Liver (tissue), 9 donors: ENCODE data around the gene THAP4. TPM values are rescaled to one million over a fixed set of nuclear protein-coding genes. Genes with fewer than 3 reads are reported as not detected.
A peak's percentile ranks its signal among the peaks of the same experiment; 100 is the strongest.

Experiments used
- DNase-seq: peaks from one replicate; pipeline ENCODE4 v3.0.0-alpha.2; 2017; ENCODE audit warnings: low spot score
- H3K27ac ChIP-seq, 2 donors: one replicate each; pipeline ENCODE4 v1.7.0; 2013; ENCODE audit warnings: inconsistent platforms in 2 of 2, low read length in 2 of 2, control low read depth in 1 of 2, low read depth in 1 of 2, mild to moderate bottlenecking in 1 of 2
- H3K27me3 ChIP-seq, 4 donors: one replicate each; pipeline versions ENCODE4 v1.6.1 to v1.7.0; 2013; ENCODE audit warnings: low read length in 3 of 4, inconsistent platforms in 1 of 4, mild to moderate bottlenecking in 1 of 4, moderate library complexity in 1 of 4; ENCODE audit not compliant: control insufficient read depth in 4 of 4, insufficient read depth in 4 of 4
- H3K36me3 ChIP-seq, 4 donors: one replicate each; pipeline versions ENCODE4 v1.6.1 to v1.7.0; 2013; ENCODE audit warnings: low read length in 3 of 4, mild to moderate bottlenecking in 3 of 4, low read depth in 1 of 4, moderate library complexity in 1 of 4; ENCODE audit not compliant: control insufficient read depth in 4 of 4, insufficient read depth in 3 of 4
- H3K4me1 ChIP-seq, 4 donors: one replicate each; pipeline versions ENCODE4 v1.6.1 to v1.7.0; 2013; ENCODE audit warnings: low read length in 3 of 4, mild to moderate bottlenecking in 3 of 4, moderate library complexity in 1 of 4; ENCODE audit not compliant: control insufficient read depth in 4 of 4, insufficient read depth in 4 of 4
- H3K4me3 ChIP-seq, 3 donors: one replicate each; pipeline versions ENCODE4 v1.6.1 to v1.7.0; 2013; ENCODE audit warnings: low read length in 3 of 3, control low read depth in 1 of 3, low read depth in 1 of 3, mild to moderate bottlenecking in 1 of 3
- H3K9ac ChIP-seq, 2 donors: one replicate each; pipeline ENCODE4 v1.7.0; 2013; ENCODE audit warnings: low read length in 2 of 2, mild to moderate bottlenecking in 2 of 2, moderate library complexity in 2 of 2, control low read depth in 1 of 2, low read depth in 1 of 2
- H3K9me3 ChIP-seq, 4 donors: one replicate each; pipeline versions ENCODE4 v1.6.1 to v1.7.0; 2013; ENCODE audit warnings: low read length in 3 of 4; ENCODE audit not compliant: control insufficient read depth in 4 of 4
- ATF3 ChIP-seq: IDR thresholded peaks from 2 replicates; pipeline ENCODE4 v1.6.1; 2016; ENCODE audit warnings: antibody characterized with exemption
- CTCF ChIP-seq: fragments of 150-350 bp; IDR thresholded peaks from 2 replicates; pipeline ENCODE4 v1.5.1; 2017; ENCODE audit warnings: improper control_type of control experiment, low read depth, low read length; ENCODE audit not compliant: missing input control
- EGR1 ChIP-seq, 2 donors: IDR thresholded peaks; 2 replicates each; pipeline ENCODE4 v1.6.1; 2016 to 2018; ENCODE audit warnings: antibody characterized with exemption in 2 of 2, low read depth in 2 of 2
- GABPA ChIP-seq, 2 donors: IDR thresholded peaks in 1 of 2; conservative IDR thresholded peaks in 1 of 2; 2 replicates each; pipeline ENCODE4 v1.6.1; 2016; ENCODE audit warnings: antibody characterized with exemption in 2 of 2, mild to moderate bottlenecking in 1 of 2, moderate library complexity in 1 of 2
- HNF4A ChIP-seq, 2 donors: conservative IDR thresholded peaks; 2 replicates each; pipeline ENCODE4 v1.6.1; 2016; ENCODE audit warnings: antibody characterized with exemption in 2 of 2, mild to moderate bottlenecking in 2 of 2
- HNF4G ChIP-seq: IDR thresholded peaks from 2 replicates; pipeline ENCODE4 v1.6.1; 2016; ENCODE audit warnings: antibody characterized with exemption
- MAX ChIP-seq: IDR thresholded peaks from 2 replicates; pipeline ENCODE4 v1.6.1; 2016; ENCODE audit warnings: antibody characterized with exemption
- NR2F2 ChIP-seq: IDR thresholded peaks from 2 replicates; pipeline ENCODE4 v1.6.1; 2016; ENCODE audit warnings: antibody characterized with exemption
- RAD21 ChIP-seq, 2 donors: IDR thresholded peaks; 2 replicates each; pipeline ENCODE4 v1.6.1; 2016; ENCODE audit warnings: antibody characterized with exemption in 2 of 2, mild to moderate bottlenecking in 2 of 2
- RXRA ChIP-seq, 2 donors: IDR thresholded peaks; 2 replicates each; pipeline ENCODE4 v1.6.1; 2017 to 2018; ENCODE audit warnings: antibody characterized with exemption in 2 of 2, mild to moderate bottlenecking in 1 of 2
- TAF1 ChIP-seq: conservative IDR thresholded peaks from 2 replicates; pipeline ENCODE4 v1.6.1; 2016; ENCODE audit warnings: antibody characterized with exemption, mild to moderate bottlenecking
- YY1 ChIP-seq: IDR thresholded peaks from 2 replicates; pipeline ENCODE4 v1.6.1; 2016; ENCODE audit warnings: antibody characterized with exemption, mild to moderate bottlenecking
- ZBTB33 ChIP-seq: IDR thresholded peaks from 2 replicates; pipeline ENCODE4 v1.6.1; 2016; ENCODE audit warnings: antibody characterized with exemption
- WGBS: extraction: QIAGEN DNeasy Blood & Tissue Kit; methylation state at CpG from one replicate; pipeline ENCODE4 v1.1.7; 2013; 5-methylcytosine and 5-hydroxymethylcytosine counted together
- polyA plus RNA-seq, 2 donors: library from polyadenylated mRNA; stranded (reverse) in 1 of 2; unstranded in 1 of 2; fragments of 200-250 nt in 1 of 2; fragments of >200 nt in 1 of 2; fragmentation: Nextera tagmentation in 1 of 2; extraction: Ambion mirVana in 1 of 2; gene quantifications; one replicate each; pipeline versions ENCODE4 v1.2.1 to v1.2.3, GENCODE V29; 2013 to 2015
- total RNA-seq, 2 donors: library from RNA; depleted of rRNA; stranded (reverse); fragments of >200 nt; gene quantifications; one replicate each; pipeline ENCODE4 v1.2.3, GENCODE V29; 2014
- donor health status: healthy.
- donor health status: healthy.
- donor health status: healthy.
- donor health status: healthy.
- donor health status: healthy.

The THAP4 gene
- total and polyA plus RNA-seq, 4 donors = 16.8 to 33.1 (median 22.7) TPM

- H3K9ac ChIP-seq = no peak overlapping the region
- H3K4me3 ChIP-seq = no peak overlapping the region
- TF ChIP-seq GABPA (IDR thresholded peaks at IDR 0.05 in 1 of 2, conservative IDR thresholded peaks at IDR 0.05 in 1 of 2) (no peak), ATF3 (no peak), HNF4G (no peak), RXRA (IDR thresholded peaks at IDR 0.05) (no peak), YY1 (no peak), MAX (no peak), TAF1 (no peak), RAD21 (IDR thresholded peaks at IDR 0.05) (no peak), CTCF (no peak), ZBTB33 (no peak)
- 91% methylated on average over 21 of the region's 21 CpGs for WGBS
- H3K4me1 ChIP-seq = peaks cover 0 to 9% (median 0%) of the 10 kb centered on the region in 4 donors
- DNase-seq = no peak
- H3K27me3 ChIP-seq = no peaks in the 10 kb centered on the region
- H3K9me3 ChIP-seq = no peaks in the 10 kb centered on the region
- peaks cover 2 to 41% (median 9%) of the 10 kb centered on the region in 4 donors for H3K36me3 ChIP-seq
- H3K27ac ChIP-seq = no peak overlapping the region
These were observed 37.1 kb upstream of the THAP4 start for GRCh38 chr2:241673797-241674725.

GRCh38 chr2:241673189-241673663 lies 36.3 kb upstream of the THAP4 start:
- WGBS = 91% methylated on average over 18 of the region's 18 CpGs
- DNase-seq = no peak
- TF ChIP-seq NR2F2 (no peak), HNF4A (conservative IDR thresholded peaks at IDR 0.05) (no peak), ATF3 (no peak), YY1 (no peak), EGR1 (IDR thresholded peaks at IDR 0.05; ENCODE audit: low read depth in 2 of 2) (no peak), ZBTB33 (no peak)

More at GRCh38 chr2:241673189-241673663, 36.3 kb upstream of the THAP4 start:
- Histone ChIP-seq H3K4me3 (no peak overlapping the region), H3K27ac (peak overlapping the region in 1 of 2 donors; percentile 44), H3K36me3 (peaks cover 2 to 43% (median 11%) of the 10 kb centered on the region in 4 donors), H3K9me3 (no peaks in the 10 kb centered on the region), H3K27me3 (no peaks in the 10 kb centered on the region), H3K4me1 (peaks cover 0 to 9% (median 0%) of the 10 kb centered on the region in 4 donors), H3K9ac (no peak overlapping the region)
